ENCODE measurements around the gene MRPL36.

MRPL36 gene

DNA sequence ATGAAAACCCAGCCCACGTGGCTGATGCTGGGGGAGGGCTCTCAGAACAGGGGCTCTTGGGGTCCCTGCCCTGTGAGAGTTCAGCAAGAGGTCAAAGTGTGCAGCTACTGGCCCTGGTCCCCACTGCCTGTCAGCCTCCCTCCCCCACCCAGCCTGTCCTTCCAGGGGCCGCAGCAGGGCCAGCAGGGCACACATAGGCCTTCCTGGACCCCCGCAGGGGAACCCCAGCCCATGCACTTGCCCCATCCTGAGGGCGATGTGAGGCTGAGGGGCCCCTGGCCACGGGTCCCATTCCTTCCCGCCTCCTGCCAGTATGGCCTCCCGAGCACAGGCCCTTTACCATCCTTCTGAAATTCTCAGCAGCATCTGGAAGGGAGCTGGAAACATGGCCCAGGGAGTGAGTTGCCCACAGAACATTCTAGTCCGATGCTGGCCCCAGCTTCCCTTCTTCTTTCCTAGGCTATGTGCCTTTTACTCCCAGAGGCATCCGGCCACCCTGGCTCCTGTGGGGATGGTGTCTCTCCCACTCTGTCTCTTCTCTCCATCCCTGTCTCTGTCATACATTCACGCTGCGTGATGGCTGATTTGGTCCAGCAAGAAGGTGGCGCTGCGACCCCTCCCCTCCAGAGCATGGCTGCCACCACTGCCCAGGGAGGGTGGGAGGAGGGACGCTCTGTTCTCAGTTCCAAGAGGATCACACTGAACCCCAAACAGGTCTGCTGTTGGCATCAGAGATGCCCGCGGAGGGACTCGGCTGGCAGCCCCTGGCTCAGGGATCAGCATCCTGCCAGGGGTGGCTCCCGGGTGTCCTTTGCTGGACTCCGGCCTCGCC is 19.6 kb downstream of the MRPL36 start:
- DNase-seq: no peak

- DNase-seq: no peak
These were observed 20.5 kb downstream of the MRPL36 start for GRCh38 chr5:1779021-1779680.

GRCh38 chr5:1778138-1779020 is 21.3 kb downstream of the MRPL36 start:
- DNase-seq: no peak

GRCh38 chr5:1777281-1778137 is 22.1 kb downstream of the MRPL36 start:
- no peak for DNase-seq

- no peak for DNase-seq
These were observed 22.8 kb downstream of the MRPL36 start for GRCh38 chr5:1776831-1777230.

- no peak for DNase-seq
These were observed 27.0 kb downstream of the MRPL36 start for GRCh38 chr5:1772634-1773033.

GRCh38 chr5:1771149-1772065 is 28.2 kb downstream of the MRPL36 start:
- no peak for DNase-seq

GRCh38 chr5:1770443-1770802 is 29.2 kb downstream of the MRPL36 start:
- no peak for DNase-seq

GRCh38 chr5:1769752-1770442 is 29.7 kb downstream of the MRPL36 start:
- no peak for DNase-seq

DNA sequence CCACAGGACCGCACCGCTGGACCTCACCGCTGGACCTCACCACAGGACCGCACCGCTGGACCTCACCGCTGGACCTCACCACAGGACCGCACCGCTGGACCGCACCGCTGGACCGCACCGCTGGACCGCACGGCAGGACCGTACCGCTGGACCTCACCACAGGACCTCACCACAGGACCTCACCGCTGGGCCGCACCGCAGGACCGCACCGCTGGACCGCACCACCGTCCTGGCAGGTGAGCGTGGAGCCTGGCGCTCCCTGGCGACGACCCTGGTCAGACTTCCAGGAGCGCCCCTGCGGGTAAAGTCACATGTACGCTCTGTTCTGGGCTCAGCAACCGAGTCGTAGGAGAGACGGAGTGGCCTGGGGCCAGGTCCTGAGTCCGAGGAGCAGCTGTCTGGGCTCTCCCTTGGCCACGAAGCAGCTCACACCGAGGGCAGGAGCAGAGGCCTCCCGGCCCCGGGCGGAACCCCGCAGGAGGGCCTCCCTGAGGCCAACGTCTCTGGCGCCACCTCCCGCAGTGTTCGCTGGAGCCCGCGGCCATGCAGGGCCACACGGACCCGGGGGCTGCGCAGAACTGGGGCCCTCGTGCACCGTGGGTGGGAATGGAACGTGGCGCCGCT is 30.5 kb downstream of the MRPL36 start:
- DNase-seq: no peak

- DNase-seq: no peak
These were observed 31.2 kb downstream of the MRPL36 start for GRCh38 chr5:1768283-1769000.

DNA sequence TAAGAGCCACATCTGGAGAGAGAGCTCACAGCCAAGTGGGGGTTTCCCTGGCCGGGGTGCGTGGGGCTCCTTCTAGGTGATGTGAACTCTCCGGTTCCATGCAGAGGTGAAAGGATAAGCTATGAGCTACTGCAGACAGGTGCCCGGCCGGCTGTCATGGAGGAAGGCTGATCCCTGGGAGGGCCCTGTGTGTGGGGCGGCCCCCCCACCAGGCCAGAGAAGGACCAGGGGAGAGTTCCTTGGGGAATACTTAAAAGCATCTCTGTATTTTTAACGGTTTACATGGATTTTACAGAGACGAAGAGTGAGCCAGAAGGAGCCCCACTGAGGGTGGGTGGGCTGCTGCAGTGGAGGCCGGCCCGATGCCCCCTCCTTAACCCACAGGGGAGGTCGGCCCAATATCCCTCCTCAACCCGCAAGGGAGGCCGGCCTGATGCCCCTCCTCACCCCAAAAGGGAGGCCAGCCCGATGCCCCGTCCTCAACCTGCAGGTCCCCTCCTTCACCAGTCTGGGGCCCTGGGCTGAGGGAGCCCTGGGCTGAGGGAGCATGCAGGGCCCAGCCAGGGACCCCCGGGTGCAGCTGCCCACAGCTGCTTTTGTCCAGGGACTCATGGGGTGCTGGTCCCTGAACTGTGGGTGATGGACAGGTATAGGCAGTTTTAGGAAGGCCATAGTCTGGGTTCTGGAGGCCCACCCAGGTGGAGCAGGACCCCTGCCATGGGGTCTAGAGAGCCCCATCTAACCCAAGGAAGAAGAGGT is 31.9 kb downstream of the MRPL36 start:
- no peak for DNase-seq

- no peak for DNase-seq
These were observed 33.8 kb downstream of the MRPL36 start for GRCh38 chr5:1765880-1766235.

GRCh38 chr5:1765141-1765879 is 34.3 kb downstream of the MRPL36 start:
- DNase-seq: no peak

- DNase-seq: no peak
These were observed 35.1 kb downstream of the MRPL36 start for GRCh38 chr5:1764606-1764960.

DNA sequence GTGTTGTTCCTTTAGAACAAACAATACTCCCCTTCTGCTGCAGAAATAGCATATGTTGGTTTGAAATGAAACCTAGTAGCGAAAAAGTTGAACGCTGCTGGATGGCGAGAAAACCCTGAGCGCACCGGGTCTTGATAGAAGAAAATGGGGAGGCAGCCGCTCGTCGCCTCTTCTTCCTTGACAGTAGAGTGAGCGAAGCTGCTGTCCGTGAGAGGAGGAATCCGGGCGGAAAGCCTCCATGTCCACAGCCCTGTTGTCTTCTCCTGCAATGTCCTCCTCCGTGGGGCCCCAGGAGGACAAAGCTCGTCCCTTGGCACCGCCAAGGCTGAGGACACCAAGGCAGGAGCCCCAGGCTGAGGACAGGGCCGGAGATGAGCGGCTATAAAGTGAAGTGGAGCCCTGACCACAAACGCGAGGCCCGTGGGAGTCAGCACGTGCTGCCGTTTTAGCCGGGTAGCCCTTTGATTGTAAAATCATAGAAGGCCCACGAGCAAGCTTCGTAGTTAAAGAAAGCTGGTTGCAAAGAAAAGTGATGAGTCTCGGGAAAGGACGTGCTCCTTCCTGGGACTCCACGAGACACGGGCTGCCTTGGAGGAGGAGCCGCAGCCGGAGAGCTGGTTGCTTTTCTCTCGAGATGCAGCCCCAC is 35.6 kb downstream of the MRPL36 start:
- DNase-seq: no peak

GRCh38 chr5:1763548-1763911 is 36.1 kb downstream of the MRPL36 start:
- DNase-seq: no peak

Data from DMS79 (cell line).